HFFc6 (cell line): ENCODE results near the gene TNS3. TPM values are rescaled to one million over a fixed set of nuclear protein-coding genes. Genes with fewer than 3 reads are reported as not detected.
"Not testable (repeated sequence)": the region's sequence is repeated elsewhere in the genome, so short reads cannot be mapped to it uniquely, and the experiment has no call there.

Experiments used
- DNase-seq: peaks from one replicate; pipeline ENCODE4 v3.0.0-alpha.2; 2018
- H3K27ac Mint-ChIP-seq: 2 replicates; pipeline ENCODE4 v1.8.0; 2020; ENCODE audit warnings: mild to moderate bottlenecking, mixed read lengths
- H3K27me3 Mint-ChIP-seq: 2 replicates; pipeline ENCODE4 v1.8.0; 2021; ENCODE audit warnings: mild to moderate bottlenecking, moderate library complexity, mixed read lengths; ENCODE audit not compliant: insufficient read depth
- H3K36me3 Mint-ChIP-seq: 2 replicates; pipeline ENCODE4 v1.8.0; 2021; ENCODE audit warnings: low read depth, mixed read lengths
- H3K4me1 Mint-ChIP-seq: 2 replicates; pipeline ENCODE4 v1.8.0; 2020; ENCODE audit warnings: low read depth, mixed read lengths
- H3K4me3 Mint-ChIP-seq: 2 replicates; pipeline ENCODE4 v1.8.0; 2020; ENCODE audit warnings: mild to moderate bottlenecking, moderate library complexity, mixed read lengths
- H3K9me3 Mint-ChIP-seq: 2 replicates; pipeline ENCODE4 v1.8.0; 2020; ENCODE audit warnings: mild to moderate bottlenecking, mixed read lengths
- total RNA-seq, 6 experiments: library from RNA; stranded (reverse); fragmentation: NEBNext Ultra II Directional; extraction: Animal tissue kit (Norgen Biotek cat#: 25700); gene quantifications; 2 replicates in 1 of 6; 3 replicates in 5 of 6; pipeline ENCODE4 v1.2.3, GENCODE V29; 2021
- TF ChIP-seq, protein P1 (sequence below): fragments of 200-600 bp; sonication (generic); IDR thresholded peaks from 2 replicates; pipeline ENCODE4 v1.5.0; 2021; ENCODE audit warnings: antibody characterized with exemption, mild to moderate bottlenecking

The TNS3 gene
- total RNA-seq, 6 experiments from 2014 or later = 50.8 to 77.0 (median 67.8) TPM

DNA sequence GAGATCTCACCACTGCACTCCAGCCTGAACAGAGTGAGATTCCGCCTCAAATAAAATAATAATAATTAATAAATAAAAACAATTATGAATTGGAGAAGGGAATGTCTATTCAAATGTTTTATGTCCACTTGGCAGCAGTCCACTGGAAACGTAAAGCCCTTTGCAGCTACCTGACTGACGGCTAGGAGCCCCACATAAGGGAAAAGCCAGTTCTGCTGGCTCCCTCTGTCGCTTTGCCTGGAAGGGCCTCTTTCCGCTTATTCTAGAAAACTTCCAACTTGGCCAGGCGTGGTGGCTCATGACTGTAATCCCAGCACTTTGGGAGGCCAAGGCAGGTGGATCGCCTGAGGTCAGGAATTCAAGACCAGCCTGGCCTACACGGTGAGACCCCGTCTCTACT lies 6.1 kb upstream of the TNS3 start:
- Mint-ChIP-seq H3K27ac (no peak overlapping the region), H3K27me3 (no peaks in the 10 kb centered on the region; the same call in none of the 2 replicates), H3K9me3 (no peaks in the 10 kb centered on the region), H3K36me3 (no peaks in the 10 kb centered on the region), H3K4me3 (no peak overlapping the region), H3K4me1 (peaks cover 50% of the 10 kb centered on the region)
- DNase-seq = no peak
- TF ChIP-seq, protein P1, sequence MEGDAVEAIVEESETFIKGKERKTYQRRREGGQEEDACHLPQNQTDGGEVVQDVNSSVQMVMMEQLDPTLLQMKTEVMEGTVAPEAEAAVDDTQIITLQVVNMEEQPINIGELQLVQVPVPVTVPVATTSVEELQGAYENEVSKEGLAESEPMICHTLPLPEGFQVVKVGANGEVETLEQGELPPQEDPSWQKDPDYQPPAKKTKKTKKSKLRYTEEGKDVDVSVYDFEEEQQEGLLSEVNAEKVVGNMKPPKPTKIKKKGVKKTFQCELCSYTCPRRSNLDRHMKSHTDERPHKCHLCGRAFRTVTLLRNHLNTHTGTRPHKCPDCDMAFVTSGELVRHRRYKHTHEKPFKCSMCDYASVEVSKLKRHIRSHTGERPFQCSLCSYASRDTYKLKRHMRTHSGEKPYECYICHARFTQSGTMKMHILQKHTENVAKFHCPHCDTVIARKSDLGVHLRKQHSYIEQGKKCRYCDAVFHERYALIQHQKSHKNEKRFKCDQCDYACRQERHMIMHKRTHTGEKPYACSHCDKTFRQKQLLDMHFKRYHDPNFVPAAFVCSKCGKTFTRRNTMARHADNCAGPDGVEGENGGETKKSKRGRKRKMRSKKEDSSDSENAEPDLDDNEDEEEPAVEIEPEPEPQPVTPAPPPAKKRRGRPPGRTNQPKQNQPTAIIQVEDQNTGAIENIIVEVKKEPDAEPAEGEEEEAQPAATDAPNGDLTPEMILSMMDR = no peak

DNA sequence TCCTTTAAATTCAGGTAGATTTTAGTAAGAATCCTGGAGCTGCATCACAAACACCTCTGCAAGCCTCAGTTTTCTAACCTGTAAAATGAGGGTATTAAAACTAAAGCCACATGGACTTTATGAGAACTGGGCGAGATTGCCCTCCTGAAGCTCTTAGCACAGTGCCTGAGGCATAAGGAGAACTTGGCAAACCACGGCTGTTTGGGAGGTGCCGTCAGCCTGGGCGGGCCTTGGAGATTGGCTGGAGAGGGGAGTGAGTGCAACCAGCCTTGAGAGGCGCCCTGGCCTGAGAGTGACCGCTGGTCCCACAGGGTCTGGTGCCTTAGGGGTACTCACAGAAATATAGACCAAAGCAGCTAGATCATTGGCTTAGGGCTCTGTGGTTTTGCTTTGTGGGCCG lies 5.4 kb upstream of the TNS3 start:
- TF ChIP-seq, protein P1 = no peak
- Mint-ChIP-seq H3K27me3 (no peaks in the 10 kb centered on the region; the same call in none of the 2 replicates), H3K36me3 (no peaks in the 10 kb centered on the region), H3K4me3 (no peak overlapping the region), H3K27ac (no peak overlapping the region), H3K4me1 (peaks cover 55% of the 10 kb centered on the region), H3K9me3 (no peaks in the 10 kb centered on the region)
- no peak for DNase-seq

DNA sequence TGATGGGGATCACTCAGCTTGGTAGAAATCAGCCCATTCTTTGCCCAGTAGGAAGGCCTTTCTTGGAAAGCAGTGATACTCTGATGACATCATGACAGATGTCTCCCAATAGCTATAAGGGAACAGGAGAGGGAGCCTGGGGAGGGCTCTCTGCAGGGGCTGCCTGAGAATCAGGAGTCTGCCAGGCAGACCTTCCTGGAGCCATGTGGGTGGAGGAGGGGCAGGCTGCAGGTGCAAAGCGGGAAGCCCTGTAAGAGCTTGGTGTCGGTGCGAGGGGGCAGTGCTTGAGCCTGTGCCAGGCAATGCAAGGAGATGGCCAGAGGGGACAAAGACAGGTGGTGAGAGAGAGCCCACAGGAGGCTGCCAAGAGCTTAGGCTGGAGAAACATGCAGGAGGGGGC lies 5.0 kb upstream of the TNS3 start:
- Mint-ChIP-seq H3K27me3 (no peaks in the 10 kb centered on the region; the same call in none of the 2 replicates), H3K9me3 (no peaks in the 10 kb centered on the region), H3K4me1 (peaks cover 52% of the 10 kb centered on the region), H3K27ac (no peak overlapping the region), H3K36me3 (no peaks in the 10 kb centered on the region), H3K4me3 (no peak overlapping the region)
- no peak for DNase-seq
- TF ChIP-seq, protein P1 = no peak

DNA sequence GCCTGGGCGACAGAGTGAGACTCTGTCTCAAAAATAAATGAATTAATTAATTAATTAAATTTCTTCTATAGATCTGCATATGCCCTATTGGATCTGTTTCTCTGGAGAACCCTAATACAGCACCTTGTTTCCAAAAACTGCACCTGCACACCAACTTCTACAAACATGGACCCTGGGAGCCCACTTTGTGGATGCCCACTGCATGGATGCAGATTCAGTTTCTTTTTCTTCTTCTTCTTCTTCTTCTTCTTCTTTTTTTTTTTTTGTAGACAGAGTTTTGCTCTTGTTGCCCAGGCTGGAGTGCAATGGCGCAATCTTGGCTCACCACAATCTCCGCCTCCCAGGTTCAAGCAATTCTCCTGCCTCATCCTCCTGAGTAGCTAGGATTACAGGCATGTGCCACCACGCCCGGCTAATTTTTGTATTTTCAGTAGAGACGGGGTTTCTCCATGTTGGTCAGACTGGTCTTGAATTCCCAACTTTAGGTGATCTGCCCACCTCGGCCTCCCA lies 4.3 kb upstream of the TNS3 start:
- H3K9me3 Mint-ChIP-seq, H3K27me3 Mint-ChIP-seq, H3K27ac Mint-ChIP-seq, H3K36me3 Mint-ChIP-seq, DNase-seq, H3K4me3 Mint-ChIP-seq: not testable (repeated sequence)
- H3K4me1 Mint-ChIP-seq = peaks cover 45% of the 10 kb centered on the region

DNA sequence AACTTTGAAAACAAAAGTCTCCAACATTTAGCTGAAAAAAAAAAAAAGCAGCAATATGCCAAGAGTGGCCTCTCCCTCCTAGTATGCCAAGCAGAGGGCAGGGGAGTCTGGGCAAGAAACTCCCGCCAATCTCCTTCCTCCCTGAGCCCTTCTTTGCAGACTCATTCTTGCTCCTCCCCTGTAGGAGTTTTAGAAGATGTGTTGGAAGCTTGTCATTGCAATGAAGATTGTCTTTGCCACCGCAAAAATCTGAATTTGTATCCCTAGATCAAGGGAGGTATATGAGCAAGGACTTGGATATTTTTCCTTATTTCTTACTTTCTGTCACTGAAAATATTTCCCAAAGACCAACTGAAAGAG lies 2.6 kb upstream of the TNS3 start:
- Mint-ChIP-seq H3K27ac (no peak overlapping the region), H3K27me3 (no peaks in the 10 kb centered on the region; the same call in 1 of the 2 replicates), H3K9me3 (no peaks in the 10 kb centered on the region), H3K4me3 (no peak overlapping the region), H3K36me3 (peaks cover 11% of the 10 kb centered on the region; the same call in 1 of the 2 replicates), H3K4me1 (peaks cover 50% of the 10 kb centered on the region)
- TF ChIP-seq, protein P1 = no peak
- no peak for DNase-seq

DNA sequence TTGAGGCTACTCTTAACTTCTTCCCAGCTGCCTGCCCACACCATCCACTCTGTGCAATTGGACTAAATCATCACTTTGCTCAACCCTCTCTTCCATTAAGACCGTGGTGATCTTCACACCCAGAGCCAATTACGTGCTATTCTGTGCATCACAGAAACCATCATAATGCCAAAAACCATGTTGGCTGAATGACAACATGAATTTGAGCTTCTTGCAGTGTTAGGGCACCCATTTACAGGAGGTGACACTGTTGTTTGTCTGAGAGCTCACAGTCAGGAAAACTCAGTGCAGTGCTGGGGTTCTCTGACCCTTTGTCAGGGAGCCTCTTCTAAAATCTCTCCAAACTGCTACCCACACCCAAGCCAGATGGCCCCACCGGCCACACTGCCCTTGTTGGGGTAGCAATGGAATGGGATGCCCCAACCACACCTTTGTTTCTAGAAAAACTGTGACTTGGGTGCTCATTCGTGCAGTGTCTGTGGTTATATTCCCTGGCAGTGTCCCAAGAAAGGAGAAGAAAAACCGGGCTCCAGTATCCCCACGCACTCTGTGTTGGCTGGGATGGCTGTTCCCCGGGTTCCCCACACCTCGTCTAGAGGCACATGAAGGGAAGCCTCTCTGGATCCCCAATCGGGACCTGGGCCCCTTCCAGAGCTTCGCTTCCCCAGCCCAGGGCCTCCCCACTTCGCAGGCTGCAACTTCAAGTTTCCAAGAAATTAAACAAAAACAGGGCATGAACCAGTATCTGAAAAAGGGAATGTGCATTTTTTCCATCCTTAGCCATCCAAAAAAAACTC lies 2.0 kb upstream of the TNS3 start:
- no peaks in the 10 kb centered on the region for H3K9me3 Mint-ChIP-seq
- TF ChIP-seq, protein P1 = no peak
- no peaks in the 10 kb centered on the region; the same call in 1 of the 2 replicates for H3K27me3 Mint-ChIP-seq
- peaks cover 55% of the 10 kb centered on the region for H3K4me1 Mint-ChIP-seq
- H3K36me3 Mint-ChIP-seq = peaks cover 15% of the 10 kb centered on the region; the same call in 1 of the 2 replicates
- no peak overlapping the region for H3K4me3 Mint-ChIP-seq
- no peak for DNase-seq
- no peak overlapping the region for H3K27ac Mint-ChIP-seq
